ENCODE data around the gene SEMA6A.

The SEMA6A gene

GRCh38 chr5:116492016-116492623 lies 82.5 kb downstream of the SEMA6A start:
- DNase-seq: no peak

- DNase-seq: no peak
Observed at GRCh38 chr5:116488356-116489041, 86.1 kb downstream of the SEMA6A start.

- DNase-seq: no peak
Observed at GRCh38 chr5:116487045-116487444, 87.6 kb downstream of the SEMA6A start.

- DNase-seq: no peak
Observed at GRCh38 chr5:116486588-116486987, 88.0 kb downstream of the SEMA6A start.

GRCh38 chr5:116484645-116485044 lies 90.0 kb downstream of the SEMA6A start:
- no peak for DNase-seq

- DNase-seq: no peak
Observed at GRCh38 chr5:116482394-116482793, 92.2 kb downstream of the SEMA6A start.

- DNase-seq: no peak
Observed at GRCh38 chr5:116480894-116481510, 93.6 kb downstream of the SEMA6A start.

GRCh38 chr5:116479776-116480675 lies 94.6 kb downstream of the SEMA6A start:
- DNase-seq: no peak

GRCh38 chr5:116478491-116478890 lies 96.1 kb downstream of the SEMA6A start:
- no peak for DNase-seq

- no peak for DNase-seq
Observed at GRCh38 chr5:116476897-116477537, 97.6 kb downstream of the SEMA6A start.

- no peak for DNase-seq
Observed at GRCh38 chr5:116475338-116475737, 99.3 kb downstream of the SEMA6A start.

- DNase-seq: no peak
Observed at GRCh38 chr5:116473706-116474105, 100.9 kb downstream of the SEMA6A start.

- DNase-seq: no peak
Observed at GRCh38 chr5:116472274-116472673, 102.3 kb downstream of the SEMA6A start.

- no peak for DNase-seq
Observed at GRCh38 chr5:116469631-116470030, 105.0 kb downstream of the SEMA6A start.

- no peak for DNase-seq
Observed at GRCh38 chr5:116468583-116468982, 106.0 kb downstream of the SEMA6A start.

GRCh38 chr5:116467465-116467843 lies 107.2 kb downstream of the SEMA6A start:
- no peak for DNase-seq

GRCh38 chr5:116466727-116467464 lies 107.7 kb downstream of the SEMA6A start:
- no peak for DNase-seq

GRCh38 chr5:116465411-116465810 lies 109.2 kb downstream of the SEMA6A start:
- no peak for DNase-seq

- no peak for DNase-seq
Observed at GRCh38 chr5:116464144-116464708, 110.4 kb downstream of the SEMA6A start.

GRCh38 chr5:116462500-116462899 lies 112.1 kb downstream of the SEMA6A start:
- DNase-seq: no peak

- no peak for DNase-seq
Observed at GRCh38 chr5:116459301-116459700, 115.3 kb downstream of the SEMA6A start.

- no peak for DNase-seq
Observed at GRCh38 chr5:116457062-116457461, 117.6 kb downstream of the SEMA6A start.
